ENCODE data around the gene TRPT1.
"Not testable (repeated sequence)": the region's sequence is repeated elsewhere in the genome, so short reads cannot be mapped to it uniquely, and the experiment has no call there.

Gene TRPT1

GRCh38 chr11:64258356-64258755 is 32.4 kb upstream of the TRPT1 start:
- no peak for DNase-seq

- no peak for DNase-seq
Observed at GRCh38 chr11:64256300-64256699, 30.3 kb upstream of the TRPT1 start.

- DNase-seq, result no peak
Observed at GRCh38 chr11:64255135-64256128, 29.4 kb upstream of the TRPT1 start.

GRCh38 chr11:64254326-64254725 is 28.3 kb upstream of the TRPT1 start:
- no peak for DNase-seq

GRCh38 chr11:64253481-64253880 is 27.5 kb upstream of the TRPT1 start:
- no peak for DNase-seq

GRCh38 chr11:64253043-64253442 is 27.1 kb upstream of the TRPT1 start:
- DNase-seq, result no peak

GRCh38 chr11:64252003-64252872 is 26.3 kb upstream of the TRPT1 start:
- no peak for DNase-seq

DNA sequence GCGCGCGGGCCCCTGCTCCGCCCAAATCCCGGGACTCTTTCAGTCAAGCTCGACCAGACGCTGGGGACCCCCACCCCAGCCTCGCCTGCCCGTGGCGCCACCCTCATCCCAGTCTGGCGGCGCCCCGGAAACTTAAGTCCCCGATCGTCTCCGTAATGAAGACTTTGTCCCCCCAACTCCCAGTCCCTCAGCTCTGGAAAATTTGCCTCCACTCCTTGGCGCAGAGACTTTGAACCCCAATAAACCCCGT is 25.7 kb upstream of the TRPT1 start:
- no peak for DNase-seq

GRCh38 chr11:64251016-64251752 is 25.2 kb upstream of the TRPT1 start, which contains the start of gene PLCB3:
Gene PLCB3 (plus strand): TSS chr11:64251530. CDS start chr11:64251650, 120 bp downstream.
- DNase-seq, result no peak

- no peak for DNase-seq
Observed at GRCh38 chr11:64250415-64251015, 24.5 kb upstream of the TRPT1 start.

DNA sequence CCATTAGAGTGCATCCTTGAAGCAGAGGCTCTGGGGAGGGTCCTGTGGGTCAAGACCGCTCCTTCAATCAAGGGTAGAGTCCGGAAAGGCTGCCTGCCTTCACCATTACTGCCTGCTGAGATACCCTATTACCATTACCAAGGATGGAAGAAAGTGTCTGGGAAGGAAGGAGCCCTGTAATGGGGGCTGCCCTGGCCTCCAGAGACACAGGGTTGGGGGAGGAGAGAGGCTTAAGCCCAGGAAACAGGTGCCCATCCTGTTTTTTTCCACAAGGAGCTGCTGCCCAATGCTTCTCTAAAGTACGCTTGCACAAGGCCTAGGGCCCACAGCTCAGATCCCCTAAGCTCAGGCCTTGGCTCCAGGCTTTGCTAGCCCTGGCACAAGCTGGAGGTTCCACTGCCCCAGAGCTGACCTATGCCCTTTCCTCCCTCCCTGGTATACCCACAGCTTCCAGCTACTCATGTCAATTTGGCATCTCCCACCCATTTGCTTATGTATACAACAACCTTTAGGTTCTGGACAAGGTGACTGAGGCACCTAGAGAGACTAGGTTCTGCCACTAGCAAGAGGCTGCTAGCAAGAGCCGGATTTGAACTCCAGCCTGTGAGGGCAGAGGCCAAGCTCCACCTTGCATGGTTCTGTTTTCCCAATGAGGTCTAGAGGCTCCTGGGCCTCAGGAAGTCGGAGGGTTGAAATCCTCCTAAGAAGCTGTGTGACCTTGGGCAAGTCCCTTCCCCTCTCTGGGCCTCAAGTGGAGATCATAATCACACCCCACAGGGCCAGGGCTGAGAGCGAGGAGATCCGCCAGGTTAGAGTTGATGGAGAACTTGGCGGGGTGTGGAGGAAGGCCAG is 23.8 kb upstream of the TRPT1 start:
- no peak for DNase-seq

- no peak for DNase-seq
Observed at GRCh38 chr11:64249038-64249437, 23.1 kb upstream of the TRPT1 start.

- no peak for DNase-seq
Observed at GRCh38 chr11:64248578-64248977, 22.6 kb upstream of the TRPT1 start.

GRCh38 chr11:64247729-64248531 is 21.9 kb upstream of the TRPT1 start:
- DNase-seq, result no peak

DNA sequence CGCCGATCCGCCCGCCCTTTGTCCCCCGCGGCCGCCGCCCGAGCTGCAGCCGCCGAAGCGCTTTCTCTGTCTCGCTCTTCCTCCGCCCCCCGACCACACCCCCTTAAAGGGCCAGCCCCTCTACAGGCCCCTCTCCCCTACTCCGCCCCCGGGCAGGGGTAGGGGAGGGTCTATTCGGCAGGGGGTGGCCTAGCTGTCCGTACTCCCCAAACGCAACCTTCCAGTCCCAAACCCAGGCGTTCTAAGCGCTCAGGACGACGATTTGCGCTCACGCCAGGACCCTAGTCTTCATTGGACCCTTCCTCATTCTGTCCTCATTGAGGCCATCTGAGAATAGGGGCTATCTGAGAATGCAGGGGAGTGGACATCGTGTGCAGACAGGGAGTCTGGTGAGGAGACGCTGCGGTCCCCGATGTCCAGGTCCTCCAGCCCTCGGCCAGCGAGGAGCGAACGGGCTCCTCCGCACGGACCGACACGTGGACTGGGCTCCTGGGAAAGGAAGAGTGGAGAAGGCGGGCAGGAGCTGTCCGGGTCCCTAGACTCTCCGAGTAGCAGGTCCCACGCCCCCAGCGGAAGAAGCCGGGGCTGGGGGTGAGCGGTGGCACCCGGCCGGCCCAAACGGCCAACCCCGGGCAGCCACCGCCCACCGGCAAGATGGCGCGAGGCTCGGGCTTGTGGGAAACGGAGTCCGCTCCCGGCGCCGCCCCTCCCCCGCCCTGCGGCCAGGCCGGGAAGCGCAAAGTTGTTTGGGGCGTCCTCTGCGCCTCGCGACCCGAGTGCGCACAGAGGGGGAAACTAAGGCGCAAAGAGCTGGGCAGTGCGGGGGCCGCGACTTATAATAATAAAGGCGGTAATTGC is 21.1 kb upstream of the TRPT1 start, which contains the start of gene PPP1R14B:
PPP1R14B (minus strand) TSS at position 73 of the 858 bp plus-strand sequence. CDS start 270 bp downstream, outside the sequence.
- peak; percentile 75 for DNase-seq

DNA sequence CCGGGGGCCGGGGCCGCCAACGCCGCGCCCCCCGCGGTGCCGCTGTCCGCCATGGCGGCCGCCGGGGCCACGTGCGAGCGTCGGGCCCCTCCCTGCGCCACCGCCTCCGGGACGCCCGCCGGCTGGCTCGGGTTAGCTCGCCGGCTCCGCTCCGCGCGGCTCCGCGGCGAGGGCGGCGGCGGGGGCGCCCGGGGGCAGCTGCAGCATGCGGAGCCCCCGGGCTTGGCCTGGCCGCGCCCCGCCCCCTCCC is 20.6 kb upstream of the TRPT1 start:
- DNase-seq, result not testable (repeated sequence)

- peak; percentile 18 for DNase-seq
Observed at GRCh38 chr11:64245797-64246620, 20.0 kb upstream of the TRPT1 start.

GRCh38 chr11:64245401-64245796 is 19.4 kb upstream of the TRPT1 start:
- DNase-seq, result no peak

- DNase-seq, result no peak
Observed at GRCh38 chr11:64244966-64245365, 19.0 kb upstream of the TRPT1 start.
